Testis (tissue), 3 donors: Measurements from ENCODE around the gene FYB1. TPM values are rescaled to one million over a fixed set of nuclear protein-coding genes. Genes with fewer than 3 reads are reported as not detected.

ENCODE experiments used
- DNase-seq: peaks from one replicate; pipeline ENCODE4 v3.0.0-alpha.2; 2019
- H3K27ac ChIP-seq, 2 donors: fragments of 200-600 bp; sonication (generic); one replicate each; pipeline ENCODE4 v1.5.1; 2019
- H3K27me3 ChIP-seq: fragments of 200-600 bp; sonication (generic); one replicate; pipeline ENCODE4 v1.5.1; 2019
- H3K36me3 ChIP-seq: fragments of 200-600 bp; sonication (generic); one replicate; pipeline ENCODE4 v1.5.1; 2017; ENCODE audit warnings: low read depth; ENCODE audit errors: missing control alignments
- H3K4me1 ChIP-seq: fragments of 200-600 bp; sonication (generic); one replicate; pipeline ENCODE4 v1.5.1; 2019
- H3K4me3 ChIP-seq, 2 donors: fragments of 200-600 bp; sonication (generic); one replicate each; pipeline ENCODE4 v1.5.1; 2017 to 2019
- H3K9me3 ChIP-seq: fragments of 200-600 bp; sonication (generic); one replicate; pipeline ENCODE4 v1.5.1; 2017
- POLR2A ChIP-seq: fragments of 450-650 bp; IDR thresholded peaks from one replicate; pipeline ENCODE4 v1.6.1; 2017; ENCODE audit warnings: antibody characterized with exemption, mild to moderate bottlenecking, moderate library complexity
- WGBS, 2 donors: methylation state at CpG; one replicate each; pipeline ENCODE4 v1.1.5; 2018; 5-methylcytosine and 5-hydroxymethylcytosine counted together
- intact Hi-C: fragments of 100-400 bp; cut with DNase I; formaldehyde crosslinking; loops from one replicate; pipeline ENCODE4 v1.15.1; 2023; ENCODE audit warnings: low total_unique reads
- polyA plus RNA-seq: library from polyadenylated mRNA; stranded (reverse); fragments of 350-450 nt; fragmentation: Illumina TruSeq; extraction: RNeasy Lipid Tissue Mini Kit (QIAGEN cat#74804); gene quantifications from one replicate; pipeline ENCODE4 v1.2.3, GENCODE V29; 2014; ENCODE audit warnings: low read depth, low replicate concordance; ENCODE audit not compliant: insufficient read depth
- total RNA-seq, 2 donors: library from RNA; depleted of rRNA; stranded (reverse); fragments of >200 nt; gene quantifications; one replicate each; pipeline ENCODE4 v1.2.3, GENCODE V29; 2016
- TF ChIP-seq, protein P1 (sequence below), 3 experiments: fragments of 450-650 bp in 2 of 3; fragments of 200-600 bp in 1 of 3; sonication (generic) in 1 of 3; IDR thresholded peaks; one replicate each; pipeline ENCODE4 v1.5.1; 2016 to 2019; ENCODE audit warnings: antibody characterized with exemption in 3 of 3, mild to moderate bottlenecking in 2 of 3, moderate library complexity in 1 of 3

The FYB1 gene
- total and polyA plus RNA-seq, 3 donors from 2014 or later, result 2.5 to 8.6 (median 6.0) TPM

GRCh38 chr5:39121922-39122321, 97.4 kb downstream of the FYB1 start:
- TF ChIP-seq, protein P1, sequence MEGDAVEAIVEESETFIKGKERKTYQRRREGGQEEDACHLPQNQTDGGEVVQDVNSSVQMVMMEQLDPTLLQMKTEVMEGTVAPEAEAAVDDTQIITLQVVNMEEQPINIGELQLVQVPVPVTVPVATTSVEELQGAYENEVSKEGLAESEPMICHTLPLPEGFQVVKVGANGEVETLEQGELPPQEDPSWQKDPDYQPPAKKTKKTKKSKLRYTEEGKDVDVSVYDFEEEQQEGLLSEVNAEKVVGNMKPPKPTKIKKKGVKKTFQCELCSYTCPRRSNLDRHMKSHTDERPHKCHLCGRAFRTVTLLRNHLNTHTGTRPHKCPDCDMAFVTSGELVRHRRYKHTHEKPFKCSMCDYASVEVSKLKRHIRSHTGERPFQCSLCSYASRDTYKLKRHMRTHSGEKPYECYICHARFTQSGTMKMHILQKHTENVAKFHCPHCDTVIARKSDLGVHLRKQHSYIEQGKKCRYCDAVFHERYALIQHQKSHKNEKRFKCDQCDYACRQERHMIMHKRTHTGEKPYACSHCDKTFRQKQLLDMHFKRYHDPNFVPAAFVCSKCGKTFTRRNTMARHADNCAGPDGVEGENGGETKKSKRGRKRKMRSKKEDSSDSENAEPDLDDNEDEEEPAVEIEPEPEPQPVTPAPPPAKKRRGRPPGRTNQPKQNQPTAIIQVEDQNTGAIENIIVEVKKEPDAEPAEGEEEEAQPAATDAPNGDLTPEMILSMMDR (IDR thresholded peaks at IDR 0.05), result no peak
- no peak for TF ChIP-seq POLR2A
- DNase-seq, result no peak
- H3K27ac ChIP-seq, result no peak overlapping the region
- no peaks in the 10 kb centered on the region for H3K27me3 ChIP-seq
- no peaks in the 10 kb centered on the region for H3K9me3 ChIP-seq
- intact Hi-C loops, result no loop called here
- H3K4me3 ChIP-seq, result no peak overlapping the region
- no peaks in the 10 kb centered on the region for H3K4me1 ChIP-seq
- H3K36me3 ChIP-seq, result no peaks in the 10 kb centered on the region
- 80 to 84% methylated on average over 2 of the region's 2 CpGs for WGBS, 2 donors

- Histone ChIP-seq H3K9me3 (no peaks in the 10 kb centered on the region), H3K4me1 (no peaks in the 10 kb centered on the region), H3K27me3 (no peaks in the 10 kb centered on the region), H3K36me3 (no peaks in the 10 kb centered on the region), H3K27ac (no peak overlapping the region), H3K4me3 (no peak overlapping the region)
- WGBS, 2 donors, result 85 to 98% methylated on average over 1 of the region's 1 CpG
- no peak for DNase-seq
- no peak for TF ChIP-seq POLR2A
- TF ChIP-seq, protein P1 (IDR thresholded peaks at IDR 0.05), result no peak
- intact Hi-C loops, result no loop called here
Observed at GRCh38 chr5:39121315-39121714, 98.0 kb downstream of the FYB1 start.

- TF ChIP-seq POLR2A, result no peak
- TF ChIP-seq, protein P1 (IDR thresholded peaks at IDR 0.05), result no peak
- intact Hi-C loops, result no loop called here
- no peak overlapping the region for H3K4me3 ChIP-seq
- no peaks in the 10 kb centered on the region for H3K36me3 ChIP-seq
- H3K9me3 ChIP-seq, result no peaks in the 10 kb centered on the region
- no peaks in the 10 kb centered on the region for H3K4me1 ChIP-seq
- no peaks in the 10 kb centered on the region for H3K27me3 ChIP-seq
- DNase-seq, result no peak
- 89 to 95% methylated on average over 1 of the region's 1 CpG for WGBS, 2 donors
- no peak overlapping the region for H3K27ac ChIP-seq
Observed at GRCh38 chr5:39120052-39120420, 99.3 kb downstream of the FYB1 start.

- no peak for DNase-seq
- H3K36me3 ChIP-seq, result no peaks in the 10 kb centered on the region
- H3K4me1 ChIP-seq, result no peaks in the 10 kb centered on the region
- no peak overlapping the region for H3K27ac ChIP-seq
- WGBS, 2 donors, result 76 to 84% methylated on average over 3 of the region's 3 CpGs
- H3K9me3 ChIP-seq, result no peaks in the 10 kb centered on the region
- TF ChIP-seq, protein P1 (IDR thresholded peaks at IDR 0.05), result no peak
- no peak for TF ChIP-seq POLR2A
- intact Hi-C loops, result no loop called here
- H3K27me3 ChIP-seq, result no peaks in the 10 kb centered on the region
- no peak overlapping the region for H3K4me3 ChIP-seq
Observed at GRCh38 chr5:39119404-39120051, 99.8 kb downstream of the FYB1 start.

DNA sequence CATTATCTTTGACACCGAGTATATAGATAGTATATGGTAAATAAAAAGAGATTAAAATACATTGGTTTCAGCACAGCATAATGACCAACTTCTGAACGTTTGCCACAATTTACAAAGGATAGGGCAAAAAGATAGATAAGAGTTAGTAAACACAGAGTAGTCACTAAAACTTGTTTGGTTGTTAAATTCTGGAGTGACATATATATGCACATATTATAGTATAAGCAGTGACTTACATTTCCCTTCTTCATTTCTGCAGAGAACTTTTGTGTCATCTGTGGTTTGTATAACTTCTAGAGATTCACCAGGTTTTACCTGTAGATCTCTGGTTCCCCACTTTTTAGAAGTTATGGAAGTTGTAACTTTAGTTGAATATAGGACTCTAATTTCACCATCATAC, 100.7 kb downstream of the FYB1 start:
- no peak for TF ChIP-seq POLR2A
- TF ChIP-seq, protein P1 (IDR thresholded peaks at IDR 0.05), result no peak
- 80 to 90% methylated on average over 2 of the region's 2 CpGs for WGBS, 2 donors
- H3K36me3 ChIP-seq, result no peaks in the 10 kb centered on the region
- no peaks in the 10 kb centered on the region for H3K27me3 ChIP-seq
- no peaks in the 10 kb centered on the region for H3K9me3 ChIP-seq
- intact Hi-C loops, result no loop called here
- DNase-seq, result no peak
- H3K4me1 ChIP-seq, result no peaks in the 10 kb centered on the region
- H3K4me3 ChIP-seq, result no peak overlapping the region
- H3K27ac ChIP-seq, result no peak overlapping the region
